SW 1271 (cell line): Measurements from ENCODE around the gene MT1X.
"Not testable (repeated sequence)": the region's sequence is repeated elsewhere in the genome, so short reads cannot be mapped to it uniquely, and the experiment has no call there.

Experiments used
- DNase-seq, 2 experiments: peaks; one replicate each; lab custom pipeline; 2025; lab: John Stamatoyannopoulos, UW

The MT1X gene

DNA sequence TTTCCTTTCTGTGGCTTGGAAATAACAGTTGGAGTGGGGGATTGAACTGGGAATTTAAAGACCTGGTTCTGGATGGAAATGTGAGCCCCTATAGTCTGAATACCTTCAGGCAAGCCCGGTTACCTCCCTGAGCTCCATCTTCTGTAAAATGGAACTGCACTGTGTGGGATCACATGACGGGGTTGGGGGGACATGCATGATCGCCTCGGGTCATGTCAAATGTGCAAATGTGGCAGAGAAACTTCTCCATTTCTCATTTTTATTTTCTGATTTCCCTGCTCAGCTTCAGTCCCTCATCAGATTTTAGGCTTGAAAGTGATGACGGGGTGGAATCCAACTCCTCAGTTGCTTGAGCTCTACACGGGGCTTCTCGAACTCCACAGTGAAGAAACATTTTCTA is 29.1 kb upstream of the MT1X start:
- DNase-seq = no peak

DNA sequence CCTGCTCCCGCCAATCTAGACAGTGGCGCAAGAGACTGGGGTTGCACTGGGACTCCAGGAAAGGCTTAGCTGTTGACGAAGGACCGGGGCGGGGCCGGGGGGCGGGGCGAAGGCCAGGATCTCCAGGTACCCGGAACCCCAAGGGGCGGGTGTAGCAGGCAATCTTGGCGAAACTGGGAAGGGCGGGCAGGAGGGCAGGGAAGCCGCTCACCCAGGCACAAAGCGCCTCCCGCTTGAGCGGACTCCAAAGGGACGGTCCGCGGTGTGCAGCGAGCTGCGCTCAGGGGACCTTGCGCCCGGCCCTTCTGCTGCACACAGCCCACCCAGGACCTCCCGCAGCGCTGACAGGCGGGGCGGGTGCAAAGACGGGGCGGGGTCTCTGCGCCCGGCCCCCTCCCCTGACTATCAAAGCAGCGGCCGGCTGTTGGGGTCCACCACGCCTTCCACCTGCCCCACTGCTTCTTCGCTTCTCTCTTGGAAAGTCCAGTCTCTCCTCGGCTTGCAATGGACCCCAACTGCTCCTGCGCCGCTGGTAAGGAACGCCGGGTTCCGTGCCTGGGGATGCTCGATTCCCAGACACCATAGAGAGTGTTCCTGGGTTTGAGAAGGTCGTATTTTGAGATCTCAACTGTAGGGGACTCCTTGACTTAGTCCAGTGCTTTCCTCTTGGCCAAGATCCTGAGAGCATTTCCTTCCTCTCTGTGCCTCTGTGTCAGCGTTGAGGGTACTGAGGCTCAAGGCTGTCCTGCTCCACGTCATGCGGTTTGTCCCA is 24.5 kb upstream of the MT1X start, which contains the start of gene MT1F:
Gene MT1F, plus strand, starts transcription at position 405 of the 772 bp plus-strand sequence. Its CDS starts 100 bp downstream, at position 505.
- DNase-seq = no peak

DNA sequence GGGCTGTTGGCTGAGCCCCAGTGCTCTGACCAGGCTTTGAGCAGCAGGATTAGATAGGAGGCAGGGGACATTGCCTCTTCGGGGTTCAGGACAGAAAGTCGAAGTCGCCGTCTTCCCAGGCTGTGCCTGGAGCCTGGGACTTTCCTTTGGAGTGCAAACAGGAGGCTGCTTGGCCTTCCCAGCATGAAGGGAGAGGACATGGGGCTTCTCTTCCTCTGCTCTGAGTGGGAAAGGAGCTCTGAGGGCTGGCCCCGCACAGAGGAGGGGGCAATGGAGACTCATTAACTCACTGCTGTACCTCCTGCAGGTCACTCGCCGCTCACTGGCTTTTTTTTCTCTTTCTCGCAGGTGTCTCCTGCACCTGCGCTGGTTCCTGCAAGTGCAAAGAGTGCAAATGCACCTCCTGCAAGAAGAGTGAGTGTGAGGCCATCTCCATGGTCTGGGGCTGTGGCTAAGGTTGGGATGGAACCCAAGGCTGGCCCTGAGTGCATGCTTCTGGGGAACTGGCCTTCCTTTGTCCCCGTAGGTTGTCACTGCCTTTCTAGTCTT is 23.9 kb upstream of the MT1X start:
- no peak for DNase-seq

DNA sequence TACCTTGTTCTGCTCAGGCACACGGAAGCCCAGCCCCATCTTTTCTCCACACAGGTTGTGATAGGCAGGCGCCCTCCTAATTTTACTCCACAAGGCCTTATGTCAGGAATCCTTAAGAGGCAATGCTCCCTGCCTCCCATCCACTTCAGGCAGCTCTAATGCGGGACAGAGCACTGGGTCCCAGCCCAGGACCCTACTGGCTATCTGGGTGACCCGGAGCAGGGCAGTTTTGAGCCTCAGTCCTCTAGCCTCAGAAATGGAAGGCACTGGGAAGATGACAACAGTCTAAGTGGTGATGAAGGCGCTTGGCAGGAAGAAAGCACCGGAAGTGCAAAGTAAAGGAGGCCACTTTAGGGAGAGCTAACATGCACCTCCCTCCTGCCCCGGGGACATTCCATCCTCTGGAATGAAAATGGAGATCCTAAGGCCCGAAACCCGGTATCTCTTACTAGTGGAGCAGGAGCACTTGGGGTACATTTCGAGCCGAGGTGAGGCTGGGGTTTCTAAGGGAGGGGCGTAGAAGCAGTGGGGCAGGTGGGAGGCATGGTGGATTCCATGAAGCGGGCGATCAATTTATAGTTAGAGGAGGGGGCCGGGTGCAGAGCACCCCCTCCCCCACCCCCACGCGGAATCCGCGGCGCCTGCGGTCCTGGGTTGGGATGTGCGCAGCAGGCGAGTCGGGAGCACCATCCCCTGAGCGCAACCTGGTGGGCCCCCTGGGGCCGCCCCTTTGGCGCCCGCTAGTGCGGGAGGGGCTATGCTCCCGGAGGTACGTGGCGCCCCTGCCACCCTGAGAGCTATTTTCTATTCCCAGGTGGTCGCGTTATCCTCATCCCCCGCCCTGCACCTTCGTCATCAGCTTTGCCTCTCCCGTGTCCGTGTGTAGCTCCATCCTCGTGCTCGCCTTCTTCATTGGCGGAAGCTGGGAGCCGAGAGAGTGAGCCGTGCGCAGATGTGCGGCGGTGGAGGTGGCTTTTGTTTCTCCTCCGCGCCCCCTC is 19.6 kb upstream of the MT1X start:
- DNase-seq = no peak

DNA sequence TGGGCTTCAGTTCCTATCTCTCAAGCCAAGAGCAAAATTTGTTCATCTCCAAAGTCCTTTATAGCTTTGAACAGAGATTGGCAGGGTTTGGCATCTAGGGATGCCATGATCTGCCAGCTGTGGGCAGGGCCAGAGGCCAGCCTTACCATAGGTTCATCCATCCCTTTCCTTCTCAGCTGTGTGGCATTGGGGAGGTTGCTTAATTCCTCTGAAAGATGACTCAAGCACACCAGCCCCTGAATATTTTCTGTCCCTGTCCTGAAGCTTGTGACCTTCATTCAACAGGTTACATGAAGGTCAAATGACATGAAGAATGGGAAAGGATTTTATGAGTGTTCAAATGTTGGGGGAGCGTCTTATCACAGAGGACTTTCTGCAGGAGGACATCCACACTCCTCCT is 17.8 kb upstream of the MT1X start:
- no peak for DNase-seq

DNA sequence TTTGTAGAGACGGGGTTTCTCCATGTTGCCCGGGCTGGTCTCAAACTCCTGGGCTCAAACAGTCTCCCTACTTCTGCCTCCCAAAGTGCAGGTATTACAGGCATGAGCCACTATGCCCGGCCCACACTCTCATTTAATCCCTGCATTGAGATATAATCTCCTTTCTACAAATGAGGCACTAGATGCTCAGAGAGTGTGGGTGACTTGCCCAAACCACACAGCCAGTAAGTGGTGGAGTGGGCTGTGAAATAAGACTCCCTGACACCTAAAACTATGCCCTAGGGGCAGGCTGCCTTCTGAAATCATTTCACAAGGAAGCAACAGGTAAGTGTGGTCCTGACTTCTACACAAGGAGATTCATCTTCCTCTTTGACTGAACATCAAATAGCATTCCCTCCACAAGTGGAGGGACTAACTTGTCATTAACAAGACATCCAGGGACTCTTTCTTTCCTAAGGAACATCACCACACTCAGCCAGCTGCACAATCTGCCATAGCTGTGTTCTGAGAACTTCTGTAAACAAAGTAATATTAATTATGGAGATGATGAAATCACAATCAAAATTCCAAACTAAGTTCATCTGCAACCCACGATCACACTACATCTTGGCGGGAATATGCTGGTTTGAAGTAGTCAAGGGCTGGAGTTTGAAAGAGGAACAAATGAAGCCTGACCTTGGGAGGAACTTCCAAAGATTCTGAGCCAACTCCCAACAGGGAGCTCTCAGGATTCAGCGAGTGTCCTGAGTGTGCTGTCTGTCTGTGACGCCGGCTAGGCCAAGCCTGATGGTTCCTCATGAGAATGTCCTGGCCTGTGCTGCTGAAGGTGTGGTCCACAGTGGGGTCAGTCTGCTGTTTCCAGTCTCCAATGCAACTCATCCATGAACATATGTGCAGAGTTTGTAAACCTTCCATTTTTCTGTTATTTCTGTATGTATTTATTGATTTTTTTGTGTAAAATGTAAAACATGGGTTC is 16.7 kb upstream of the MT1X start:
- DNase-seq = not testable (repeated sequence)

DNA sequence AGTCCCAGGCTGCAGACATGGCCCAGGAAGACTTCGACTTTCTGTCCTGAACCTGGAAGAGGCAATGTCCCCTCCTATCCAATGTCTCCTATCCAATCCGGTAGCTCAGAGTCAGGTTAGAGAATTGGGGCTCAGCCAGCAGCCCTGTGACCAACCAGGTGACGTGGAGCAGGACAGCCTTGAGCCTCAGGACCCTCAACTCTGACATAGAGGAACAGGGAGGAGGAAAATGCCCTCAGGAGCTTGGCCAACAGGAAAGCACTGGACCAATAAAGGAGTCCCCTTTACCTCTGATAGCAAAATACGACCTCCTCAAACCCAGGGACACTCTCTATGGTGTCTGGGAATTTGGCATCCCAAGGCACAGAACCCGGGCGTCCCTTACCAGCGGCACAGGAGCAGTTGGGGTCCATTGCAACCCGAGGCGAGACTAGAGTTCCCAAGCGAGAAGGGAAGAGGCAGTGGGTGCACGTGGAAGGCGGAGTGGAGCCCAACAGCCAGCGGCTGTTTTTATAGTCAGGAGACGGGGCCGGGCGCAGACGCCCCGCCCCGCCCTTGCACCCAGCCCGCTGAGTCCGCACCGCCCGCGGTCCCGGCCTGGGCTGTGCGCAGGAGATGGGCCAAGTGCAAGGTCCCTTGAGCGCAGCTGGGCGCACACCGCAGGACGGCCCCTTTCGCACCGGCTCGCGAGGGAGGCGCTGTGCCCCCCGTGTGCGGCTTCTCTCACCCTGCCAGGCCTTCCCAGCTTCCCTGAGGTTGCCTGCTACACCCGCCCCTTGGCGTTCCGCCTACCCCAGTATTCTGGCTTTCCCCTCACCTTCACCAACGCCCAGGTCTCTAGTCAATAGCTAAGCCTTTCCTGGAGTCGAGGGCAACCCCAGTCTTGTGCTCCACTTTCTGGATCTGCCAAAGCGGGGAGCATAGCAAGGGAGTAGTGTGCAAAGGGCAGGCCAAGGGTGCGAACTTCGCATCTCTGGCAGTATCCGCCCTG is 14.4 kb upstream of the MT1X start, which contains the start of gene MT1G:
Gene MT1G, minus strand, starts transcription at position 485 of the 991 bp plus-strand sequence. Its CDS starts 72 bp downstream, at position 413.
- no peak for DNase-seq

DNA sequence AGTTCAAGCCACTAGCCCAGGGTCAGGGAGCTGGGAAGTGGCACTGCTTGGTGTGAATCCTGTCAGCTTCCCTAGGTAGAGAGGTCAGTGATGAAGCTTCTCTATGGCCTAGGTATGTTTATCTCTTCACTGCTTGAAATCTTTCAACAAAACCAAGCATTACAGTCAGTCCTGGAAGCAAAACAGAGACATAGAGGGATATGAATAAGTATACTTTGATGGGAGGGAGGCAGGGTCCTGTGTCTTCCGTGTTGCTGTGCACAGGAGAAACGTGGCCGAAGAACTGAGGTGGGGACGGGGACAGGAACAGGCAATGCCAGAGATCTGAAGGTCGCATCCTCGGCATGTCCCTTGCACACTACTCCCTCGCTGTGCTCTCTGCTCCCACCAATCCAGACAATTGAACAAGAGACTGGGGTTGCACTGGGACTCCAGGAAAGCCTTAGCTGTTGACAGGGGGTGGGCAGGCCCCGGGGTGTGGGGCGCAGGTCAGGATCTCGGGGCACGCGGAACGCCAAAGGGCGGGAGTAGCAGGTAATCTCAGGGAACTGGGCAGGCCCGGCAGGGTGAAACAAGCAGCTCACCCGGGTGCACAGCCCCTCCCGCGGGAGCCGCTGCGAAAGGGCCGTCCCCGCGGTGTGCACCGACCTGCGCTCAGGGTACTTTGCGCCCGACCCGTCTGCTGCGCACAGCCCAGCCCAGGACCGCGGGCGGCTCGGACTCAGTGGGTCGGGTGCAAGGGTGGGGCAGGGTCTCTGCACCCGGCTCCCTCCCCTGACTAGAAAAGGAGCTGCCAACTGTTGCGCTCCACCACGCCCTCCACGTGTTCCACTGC is 13.0 kb upstream of the MT1X start, which contains the start of gene MT1H:
Gene MT1H, plus strand, starts transcription at position 810 of the 835 bp plus-strand sequence. CDS start 71 bp downstream, outside the sequence.
- no peak for DNase-seq

DNA sequence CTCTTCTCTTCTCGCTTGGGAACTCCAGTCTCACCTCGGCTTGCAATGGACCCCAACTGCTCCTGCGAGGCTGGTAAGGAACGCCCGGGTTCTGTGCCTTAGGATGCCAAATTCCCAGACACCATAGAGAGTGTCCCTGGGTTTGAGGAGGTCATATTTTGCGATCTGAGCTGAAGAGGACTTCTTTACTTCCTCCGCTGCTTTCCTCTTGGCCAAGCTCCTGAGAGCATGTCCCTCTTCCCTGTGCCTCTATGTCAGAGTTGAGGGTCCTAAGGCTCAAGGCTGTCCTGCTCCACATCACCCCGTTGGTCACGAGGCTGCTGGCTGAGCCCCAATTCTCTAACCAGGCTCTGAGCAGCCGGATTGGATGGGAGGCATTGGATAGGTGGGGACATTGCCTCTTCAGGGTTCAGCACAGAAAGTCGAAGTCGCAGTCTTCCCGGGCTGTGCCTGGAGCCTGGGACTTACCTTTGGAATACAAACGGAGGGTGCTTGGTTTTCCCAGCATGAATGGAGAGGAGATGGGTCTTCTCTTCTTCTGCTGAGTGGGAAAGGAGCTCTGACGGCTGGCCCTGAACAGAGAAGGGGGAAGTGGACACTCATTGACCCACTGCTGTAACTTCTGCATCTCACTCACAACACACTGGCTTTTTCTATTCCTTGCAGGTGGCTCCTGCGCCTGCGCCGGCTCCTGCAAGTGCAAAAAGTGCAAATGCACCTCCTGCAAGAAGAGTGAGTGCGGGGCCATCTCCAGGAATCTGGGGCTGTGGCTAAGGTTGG is 12.2 kb upstream of the MT1X start:
- no peak for DNase-seq

DNA sequence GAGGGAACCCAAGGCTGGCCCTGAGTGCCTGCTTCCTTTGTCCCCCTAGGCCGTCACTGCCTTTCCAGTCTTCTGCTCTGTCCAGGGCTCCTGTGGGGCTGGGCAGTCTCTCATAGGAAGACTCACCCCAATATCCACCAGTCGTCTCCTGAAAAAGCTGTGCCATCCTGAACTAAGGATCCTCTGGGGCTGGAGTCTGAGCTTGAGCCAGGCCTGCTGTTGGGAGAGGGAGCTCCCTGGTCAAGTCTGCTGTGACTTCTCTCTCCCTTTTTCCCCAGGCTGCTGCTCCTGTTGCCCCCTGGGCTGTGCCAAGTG is 11.7 kb upstream of the MT1X start:
- DNase-seq = no peak

DNA sequence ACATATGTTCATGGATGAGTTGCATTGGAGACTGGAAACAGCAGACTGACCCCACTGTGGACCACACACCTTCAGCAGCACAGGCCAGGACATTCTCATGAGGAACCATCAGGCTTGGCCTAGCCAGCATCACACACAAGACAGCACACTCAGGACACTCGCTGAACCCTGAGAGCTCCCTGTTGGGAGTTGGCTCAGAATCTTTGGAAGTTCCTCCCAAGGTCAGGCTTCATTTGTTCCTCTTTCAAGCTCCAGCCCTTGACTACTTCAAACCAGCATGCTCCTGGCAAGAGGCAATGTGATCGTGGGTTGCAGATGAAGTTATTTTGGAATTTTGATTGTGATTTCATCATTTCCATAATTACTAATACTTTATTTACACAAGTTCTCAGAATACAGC is 10.6 kb upstream of the MT1X start:
- not testable (repeated sequence) for DNase-seq

DNA sequence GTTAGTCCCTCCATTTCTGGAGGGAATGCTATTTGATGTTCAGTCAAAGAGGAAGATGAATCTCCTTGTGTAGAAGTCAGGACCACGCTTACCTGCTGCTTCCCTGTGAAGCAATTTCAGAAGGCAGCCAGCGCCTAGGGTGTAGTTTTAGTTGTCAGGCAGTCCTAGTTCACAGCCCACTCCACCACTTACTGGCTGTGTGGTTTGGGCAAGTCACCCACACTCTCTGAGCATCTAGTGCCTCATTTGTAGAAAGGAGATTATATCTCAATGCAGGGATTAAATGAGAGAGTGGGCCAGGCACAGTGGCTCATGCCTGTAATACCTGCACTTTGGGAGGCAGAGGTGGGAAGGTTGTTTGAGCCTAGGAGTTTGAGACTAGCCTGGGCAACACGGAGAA is 10.1 kb upstream of the MT1X start:
- DNase-seq = not testable (repeated sequence)

DNA sequence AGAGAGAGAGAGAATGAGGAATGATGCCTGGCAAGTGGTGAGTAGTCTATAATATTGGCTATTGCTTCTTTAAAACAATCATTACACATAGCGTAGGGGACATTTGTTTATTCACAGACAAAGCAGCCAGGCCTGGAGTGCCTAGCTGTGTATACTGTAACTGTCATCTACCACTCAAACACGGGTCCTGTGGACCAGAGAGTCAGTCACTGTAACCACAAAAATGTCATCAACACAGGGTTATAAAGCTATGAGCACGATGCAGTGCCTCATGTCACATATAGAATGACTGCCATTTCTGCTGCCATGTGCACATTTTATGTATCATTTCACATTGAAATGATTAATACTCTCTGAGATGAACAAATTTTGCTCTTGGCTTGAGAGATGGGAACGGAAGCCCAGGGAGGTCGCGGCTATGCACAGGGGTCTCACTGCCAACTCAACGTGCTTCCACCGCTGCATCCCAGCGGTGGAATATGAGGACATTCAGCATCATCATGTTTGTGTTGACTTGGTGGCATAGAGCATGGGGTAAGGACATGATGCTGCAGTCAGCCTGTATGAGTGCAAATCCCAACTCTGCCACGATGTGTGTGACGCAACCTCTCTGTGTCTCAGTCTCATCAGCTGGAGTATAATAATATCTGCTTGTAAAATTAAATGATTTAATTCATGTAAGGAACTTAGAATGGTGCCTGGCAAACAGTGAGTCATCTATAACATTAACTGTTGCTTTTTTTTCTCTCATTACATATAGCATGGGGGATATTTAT is 9.3 kb upstream of the MT1X start:
- DNase-seq = no peak

DNA sequence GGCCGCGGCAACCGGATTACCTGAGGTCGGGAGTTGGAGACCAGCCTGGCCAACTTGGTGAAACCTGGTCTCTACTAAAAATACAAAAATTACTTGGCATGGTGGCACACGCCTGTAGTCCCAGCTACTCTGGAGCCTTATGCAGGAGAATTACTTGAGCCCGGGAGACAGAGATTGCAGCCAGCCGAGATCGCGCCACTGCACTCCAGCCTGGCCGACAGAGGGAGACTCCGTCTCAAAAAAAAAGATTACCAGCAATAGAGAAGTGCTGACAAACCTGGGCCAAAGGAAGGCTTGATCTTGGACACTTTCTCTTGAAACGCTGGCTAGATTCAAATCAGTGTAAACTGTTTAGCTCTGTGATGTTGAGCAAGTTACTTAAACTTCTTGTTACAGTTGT is 8.3 kb upstream of the MT1X start:
- DNase-seq = no peak

DNA sequence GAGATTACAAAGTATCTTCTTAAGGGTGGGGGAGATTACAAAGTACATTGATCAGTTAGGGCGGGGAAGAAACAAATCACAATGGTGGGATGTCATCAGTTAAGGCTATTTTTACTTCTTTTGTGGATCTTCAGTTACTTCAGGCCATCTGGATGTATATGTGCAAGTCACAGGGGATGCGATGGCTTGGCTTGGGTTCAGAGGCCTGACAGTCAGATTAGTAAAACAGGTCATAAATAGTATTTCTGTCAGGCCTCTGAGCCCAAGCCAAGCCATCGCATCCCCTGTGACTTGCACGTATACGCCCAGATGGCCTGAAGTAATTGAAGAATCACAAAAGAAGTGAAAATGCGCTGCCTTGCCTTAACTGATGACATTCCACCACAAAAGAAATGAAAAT is 7.7 kb upstream of the MT1X start:
- DNase-seq = not testable (repeated sequence)

DNA sequence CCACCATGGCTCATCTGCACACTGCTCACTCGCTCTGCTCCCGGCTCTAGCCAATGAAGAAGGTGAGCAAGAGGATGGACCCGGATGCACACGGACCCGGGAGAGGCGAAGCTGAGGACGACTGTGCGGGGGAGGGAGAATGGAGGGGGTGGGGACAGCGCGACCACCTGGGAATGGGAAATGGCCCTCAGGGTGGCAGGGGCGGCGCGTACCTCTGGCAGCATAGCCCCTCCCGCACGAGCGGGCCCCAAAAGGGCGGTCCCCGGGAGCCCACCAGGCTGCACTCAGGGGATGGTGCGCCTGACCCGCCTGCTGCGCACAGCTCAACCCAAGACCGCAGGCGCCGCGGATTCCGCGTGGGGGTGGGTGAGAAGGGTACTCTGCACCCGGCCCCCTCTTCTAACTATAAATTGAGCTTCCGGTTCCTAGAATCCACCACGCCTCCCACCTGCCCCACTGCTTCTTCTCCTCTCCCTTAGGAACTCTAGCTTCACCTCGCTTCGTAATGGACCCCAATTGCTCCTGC is 6.5 kb upstream of the MT1X start:
- DNase-seq = no peak

DNA sequence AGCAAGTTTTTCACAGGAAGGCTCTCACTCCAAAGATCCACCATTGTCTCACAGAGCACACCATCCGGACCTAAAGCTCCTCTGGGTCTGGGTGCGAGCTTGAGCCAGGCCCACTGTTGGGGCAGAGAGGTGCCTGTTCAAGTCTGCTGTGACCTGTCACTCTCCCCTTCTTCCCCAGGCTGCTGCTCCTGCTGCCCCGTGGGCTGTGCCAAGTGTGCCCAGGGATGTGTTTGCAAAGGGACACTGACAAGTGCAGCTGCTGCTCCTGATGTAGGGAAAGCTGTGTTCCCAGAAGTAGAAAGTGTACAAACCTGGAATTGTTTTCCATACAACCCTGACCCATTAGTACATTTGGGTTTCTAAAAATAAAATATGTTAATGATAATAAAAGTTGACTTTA is 4.8 kb upstream of the MT1X start:
- DNase-seq = no peak
